IMR-90 (cell line): ENCODE data around the gene KCNQ5. TPM values are rescaled to one million over a fixed set of nuclear protein-coding genes. Genes with fewer than 3 reads are reported as not detected.

Experiments
- ATAC-seq: fragments of 200-7000 bp; cut with Tn5 transposase; 2 replicates; pipeline ENCODE4 v1.9.1; 2020; ENCODE audit warnings: low read depth, mild to moderate bottlenecking, moderate library complexity
- BruUV-seq: library from RNA; stranded (reverse); fragments of 400-500 nt; replicated peaks from 2 replicates; lab custom pipeline; 2021; lab: Mats Ljungman, UMichigan
- CTCF ChIA-PET: fragments of 300-600 bp; formaldehyde crosslinking; extraction: SDS; loops from one replicate; lab custom pipeline; 2021; ENCODE audit warnings: antibody characterized with exemption; lab: Yijun Ruan, JAX
- POLR2A ChIA-PET: fragments of 300-600 bp; sonication (Branson Sonifier 250); formaldehyde crosslinking; loops from one replicate; lab custom pipeline; 2022; ENCODE audit warnings: antibody characterized with exemption; ENCODE audit not compliant: unreplicated experiment; lab: Charles Lee
- DNase-seq: peaks from one replicate; pipeline ENCODE4 v3.0.0; 2013
- H2AFZ ChIP-seq: replicated peaks from 2 replicates; pipeline ENCODE3; 2013; ENCODE audit warnings: low read length, mild to moderate bottlenecking; ENCODE audit not compliant: poor library complexity
- H2AK5ac ChIP-seq: 2 replicates; pipeline ENCODE4 v1.6.1; 2013; ENCODE audit warnings: low read depth, low read length, inconsistent platforms
- H2AK9ac ChIP-seq: replicated peaks from 2 replicates; pipeline ENCODE3; 2013; ENCODE audit warnings: mild to moderate bottlenecking, low read depth, low read length, moderate library complexity; ENCODE audit not compliant: poor library complexity
- H2BK120ac ChIP-seq: 2 replicates; pipeline ENCODE4 v1.6.1; 2013; ENCODE audit warnings: low read depth, low read length, inconsistent platforms
- H2BK15ac ChIP-seq: 3 replicates; pipeline ENCODE4 v1.6.1; 2013; ENCODE audit warnings: low read depth, low read length, inconsistent platforms
- H2BK20ac ChIP-seq: 2 replicates; pipeline ENCODE4 v1.6.1; 2013; ENCODE audit warnings: low read depth, mild to moderate bottlenecking, inconsistent platforms, low read length, moderate library complexity
- H2BK5ac ChIP-seq: 2 replicates; pipeline ENCODE4 v1.6.1; 2013; ENCODE audit warnings: mild to moderate bottlenecking, low read depth, low read length, inconsistent platforms; ENCODE audit not compliant: poor library complexity, severe bottlenecking
- H3K14ac ChIP-seq: replicated peaks from 2 replicates; pipeline ENCODE4 v1.6.1; 2013; ENCODE audit warnings: low read depth, low read length, inconsistent platforms
- H3K18ac ChIP-seq: 2 replicates; pipeline ENCODE4 v1.6.1; 2013; ENCODE audit warnings: low read depth, low read length, control low read depth
- H3K23ac ChIP-seq: 2 replicates; pipeline ENCODE4 v1.6.1; 2013; ENCODE audit warnings: low read depth, low read length, inconsistent platforms
- H3K27ac ChIP-seq: 2 replicates; pipeline ENCODE4 v1.5.1; 2013; ENCODE audit warnings: mild to moderate bottlenecking, control low read depth, low read length; ENCODE audit not compliant: insufficient read depth
- H3K27me3 ChIP-seq: 2 replicates; pipeline ENCODE4 v1.6.1; 2013; ENCODE audit warnings: low read length; ENCODE audit not compliant: control insufficient read depth, insufficient read depth
- H3K36me3 ChIP-seq: 2 replicates; pipeline ENCODE4 v1.6.1; 2013; ENCODE audit warnings: low read length, mixed read lengths; ENCODE audit not compliant: control insufficient read depth, insufficient read depth
- H3K4ac ChIP-seq: 2 replicates; pipeline ENCODE4 v1.6.1; 2013; ENCODE audit warnings: low read depth, low read length, inconsistent platforms
- H3K4me1 ChIP-seq: 2 replicates; pipeline ENCODE4 v1.6.1; 2013; ENCODE audit warnings: low read length, mixed read lengths; ENCODE audit not compliant: control insufficient read depth, insufficient read depth
- H3K4me2 ChIP-seq: 2 replicates; pipeline ENCODE4 v1.6.1; 2013; ENCODE audit warnings: low read depth, mild to moderate bottlenecking, control low read depth, low read length, moderate library complexity
- H3K4me3 ChIP-seq: 2 replicates; pipeline ENCODE4 v1.5.1; 2013; ENCODE audit warnings: low read depth, mild to moderate bottlenecking, control low read depth, low read length, moderate library complexity; ENCODE audit not compliant: insufficient read depth
- H3K56ac ChIP-seq: 2 replicates; pipeline ENCODE4 v1.6.1; 2013; ENCODE audit warnings: low read length, inconsistent platforms; ENCODE audit not compliant: insufficient read depth; ENCODE audit errors: extremely low read depth
- H3K79me1 ChIP-seq, 2 experiments: 2 replicates each; pipeline ENCODE4 v1.6.1; 2013; ENCODE audit warnings: low read length in 2 of 2, inconsistent platforms in 1 of 2, low read depth in 1 of 2
- H3K9ac ChIP-seq: 2 replicates; pipeline ENCODE4 v1.6.1; 2013; ENCODE audit warnings: low read depth, low read length, control low read depth
- H3K9me1 ChIP-seq: 2 replicates; pipeline ENCODE4 v1.6.1; 2013; ENCODE audit warnings: low read length, inconsistent platforms; ENCODE audit not compliant: insufficient read depth
- H3K9me3 ChIP-seq: 2 replicates; pipeline ENCODE4 v1.6.1; 2013; ENCODE audit warnings: low read length; ENCODE audit not compliant: control insufficient read depth, insufficient read depth
- H4K20me1 ChIP-seq: 2 replicates; pipeline ENCODE4 v1.6.1; 2013; ENCODE audit warnings: low read length, inconsistent platforms; ENCODE audit not compliant: insufficient read depth
- H4K5ac ChIP-seq: 2 replicates; pipeline ENCODE4 v1.6.1; 2013; ENCODE audit warnings: mild to moderate bottlenecking, low read depth, low read length, control low read depth
- H4K8ac ChIP-seq, 2 experiments: 2 replicates each; pipeline ENCODE4 v1.6.1; 2013; ENCODE audit warnings: low read depth in 2 of 2, low read length in 2 of 2, control low read depth in 1 of 2, inconsistent platforms in 1 of 2
- H4K91ac ChIP-seq: 2 replicates; pipeline ENCODE4 v1.6.1; 2013; ENCODE audit warnings: low read depth, low read length, inconsistent platforms; ENCODE audit not compliant: insufficient read depth
- BHLHE40 ChIP-seq: fragments of 150-350 bp; IDR thresholded peaks from 2 replicates; pipeline ENCODE4 v1.6.1; 2016; ENCODE audit warnings: mild to moderate bottlenecking, low read depth, low read length
- CEBPB ChIP-seq: IDR thresholded peaks from 2 replicates; pipeline ENCODE4 v1.6.1; 2012; ENCODE audit warnings: low read depth, low read length, improper control_type of control experiment
- CHD1 ChIP-seq: IDR thresholded peaks from 2 replicates; pipeline ENCODE4 v1.6.1; 2012; ENCODE audit warnings: low read depth, low read length, improper control_type of control experiment
- FOS ChIP-seq: fragments of 150-350 bp; IDR thresholded peaks from 2 replicates; pipeline ENCODE4 v1.6.1; 2016; ENCODE audit warnings: low read depth, low read length
- MAFK ChIP-seq: IDR thresholded peaks from 2 replicates; pipeline ENCODE4 v1.6.1; 2012; ENCODE audit warnings: low read depth, low read length, improper control_type of control experiment
- MAZ ChIP-seq: IDR thresholded peaks from 2 replicates; pipeline ENCODE4 v1.6.1; 2012; ENCODE audit warnings: low read depth, mild to moderate bottlenecking, low read length, improper control_type of control experiment, moderate library complexity, borderline replicate concordance
- MXI1 ChIP-seq: IDR thresholded peaks from 2 replicates; pipeline ENCODE4 v1.6.1; 2012; ENCODE audit warnings: low read depth, mild to moderate bottlenecking, low read length, moderate library complexity, borderline replicate concordance
- NFE2L2 ChIP-seq: fragments of 150-350 bp; IDR thresholded peaks from 2 replicates; pipeline ENCODE4 v1.6.1; 2016; ENCODE audit warnings: low read depth, mild to moderate bottlenecking, low read length
- POLR2A ChIP-seq: IDR thresholded peaks from 2 replicates; pipeline ENCODE4 v1.6.1; 2012; ENCODE audit warnings: mild to moderate bottlenecking, low read depth, low read length
- RAD21 ChIP-seq: IDR thresholded peaks from 2 replicates; pipeline ENCODE4 v1.6.1; 2012; ENCODE audit warnings: low read length, improper control_type of control experiment
- RCOR1 ChIP-seq: IDR thresholded peaks from 2 replicates; pipeline ENCODE4 v1.6.1; 2012; ENCODE audit warnings: mild to moderate bottlenecking, low read length, improper control_type of control experiment; ENCODE audit not compliant: insufficient replicate concordance
- RFX5 ChIP-seq: IDR thresholded peaks from 2 replicates; pipeline ENCODE4 v1.8.0; 2012; ENCODE audit warnings: low read depth, mild to moderate bottlenecking, low read length, moderate library complexity
- SMC3 ChIP-seq: fragments of 150-350 bp; IDR thresholded peaks from 2 replicates; pipeline ENCODE4 v1.6.1; 2016; ENCODE audit warnings: low read depth, mild to moderate bottlenecking, antibody characterized with exemption, low read length, moderate library complexity
- WGBS, 2 experiments: methylation state at CpG; one replicate each; pipeline versions ENCODE4 v1.1.5 to v1.1.7; 2013; ENCODE audit warnings: missing lambda C conversion rate in 2 of 2; ENCODE audit not compliant: insufficient read length in 1 of 2; ENCODE audit errors: extremely low coverage in 2 of 2; 5-methylcytosine and 5-hydroxymethylcytosine counted together
- dilution Hi-C: fragments of 300-500 bp; cut with HindIII; formaldehyde crosslinking; loops from one replicate; pipeline ENCODE4 v1.14.3; 2018; ENCODE audit warnings: low sequenced_read_pairs; ENCODE audit not compliant: unreplicated experiment
- in situ Hi-C: fragments of 300-500 bp; cut with MboI; formaldehyde crosslinking; loops from 3 replicates; pipeline ENCODE4 v1.14.3; 2019; ENCODE audit warnings: low sequenced_read_pairs, inconsistent platforms, mixed read lengths
- intact Hi-C: fragments of 100-400 bp; cut with micrococcal nuclease; formaldehyde crosslinking; loops from 2 replicates; pipeline ENCODE4 v1.10.0; 2022
- polyA plus RNA-seq, 3 experiments: library from polyadenylated mRNA; depleted of rRNA; stranded (reverse); fragments of >200 nt; gene quantifications; 2 replicates each; pipeline ENCODE4 v1.2.3, GENCODE V29; 2012; ENCODE audit warnings: low replicate concordance in 1 of 3
- total RNA-seq: library from RNA; depleted of rRNA; stranded (reverse); fragments of >200 nt; gene quantifications from 2 replicates; pipeline ENCODE4 v1.2.3, GENCODE V29; 2012
- TF ChIP-seq, protein P1 (sequence below): fragments of 150-350 bp; IDR thresholded peaks from 2 replicates; pipeline ENCODE4 v1.6.1; 2017; ENCODE audit warnings: mild to moderate bottlenecking, antibody characterized with exemption, low read length, low read depth
- TF ChIP-seq, protein P2 (sequence below): fragments of 150-350 bp; IDR thresholded peaks from 2 replicates; pipeline ENCODE4 v1.6.1; 2016; ENCODE audit warnings: low read depth, mild to moderate bottlenecking, low read length, moderate library complexity, borderline replicate concordance
- TF ChIP-seq, protein P3 (sequence below): conservative IDR thresholded peaks from 2 replicates; pipeline ENCODE4 v1.5.1; 2012; ENCODE audit warnings: mild to moderate bottlenecking, low read depth, low read length, improper control_type of control experiment

Gene KCNQ5
- total and polyA plus RNA-seq, 2 of the 4 experiments (the other 2 are of a cell fraction) = 0.75 to 1.3 TPM

DNA sequence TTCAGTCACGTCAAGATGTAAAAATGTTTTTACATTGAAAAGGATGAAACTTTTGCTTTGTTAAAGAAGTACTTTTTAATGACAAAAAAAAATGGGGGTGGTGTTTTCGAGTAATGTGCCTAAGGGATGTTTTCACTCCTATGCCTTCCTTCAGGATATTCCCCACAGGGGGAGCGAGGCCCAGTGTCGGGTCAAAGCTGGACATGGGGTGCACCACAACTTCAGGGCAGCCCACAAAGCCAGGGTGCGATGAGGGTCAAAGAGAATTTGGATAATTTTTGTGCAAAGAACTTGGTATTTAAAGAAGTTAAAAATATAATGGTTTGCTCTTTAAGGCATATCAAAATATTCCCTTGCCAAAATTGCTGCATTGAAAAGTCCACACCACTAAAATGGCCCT, 247.8 kb downstream of the KCNQ5 start:
- dilution Hi-C loops = no loop called here
- BruUV-seq = no TSS peak
- no peak for TF ChIP-seq BHLHE40
- TF ChIP-seq RFX5 = no peak
- TF ChIP-seq RAD21 = no peak
- no peak for TF ChIP-seq POLR2A
- no peak for TF ChIP-seq MAFK
- TF ChIP-seq, protein P1, sequence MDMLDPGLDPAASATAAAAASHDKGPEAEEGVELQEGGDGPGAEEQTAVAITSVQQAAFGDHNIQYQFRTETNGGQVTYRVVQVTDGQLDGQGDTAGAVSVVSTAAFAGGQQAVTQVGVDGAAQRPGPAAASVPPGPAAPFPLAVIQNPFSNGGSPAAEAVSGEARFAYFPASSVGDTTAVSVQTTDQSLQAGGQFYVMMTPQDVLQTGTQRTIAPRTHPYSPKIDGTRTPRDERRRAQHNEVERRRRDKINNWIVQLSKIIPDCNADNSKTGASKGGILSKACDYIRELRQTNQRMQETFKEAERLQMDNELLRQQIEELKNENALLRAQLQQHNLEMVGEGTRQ = no peak
- no peak for TF ChIP-seq SMC3
- TF ChIP-seq, protein P2, sequence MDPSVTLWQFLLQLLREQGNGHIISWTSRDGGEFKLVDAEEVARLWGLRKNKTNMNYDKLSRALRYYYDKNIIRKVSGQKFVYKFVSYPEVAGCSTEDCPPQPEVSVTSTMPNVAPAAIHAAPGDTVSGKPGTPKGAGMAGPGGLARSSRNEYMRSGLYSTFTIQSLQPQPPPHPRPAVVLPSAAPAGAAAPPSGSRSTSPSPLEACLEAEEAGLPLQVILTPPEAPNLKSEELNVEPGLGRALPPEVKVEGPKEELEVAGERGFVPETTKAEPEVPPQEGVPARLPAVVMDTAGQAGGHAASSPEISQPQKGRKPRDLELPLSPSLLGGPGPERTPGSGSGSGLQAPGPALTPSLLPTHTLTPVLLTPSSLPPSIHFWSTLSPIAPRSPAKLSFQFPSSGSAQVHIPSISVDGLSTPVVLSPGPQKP = no peak
- no peak for TF ChIP-seq MAZ
- TF ChIP-seq NFE2L2 = no peak
- no peak for TF ChIP-seq CEBPB
- TF ChIP-seq MXI1 = no peak
- no peak for TF ChIP-seq RCOR1
- TF ChIP-seq, protein P3, sequence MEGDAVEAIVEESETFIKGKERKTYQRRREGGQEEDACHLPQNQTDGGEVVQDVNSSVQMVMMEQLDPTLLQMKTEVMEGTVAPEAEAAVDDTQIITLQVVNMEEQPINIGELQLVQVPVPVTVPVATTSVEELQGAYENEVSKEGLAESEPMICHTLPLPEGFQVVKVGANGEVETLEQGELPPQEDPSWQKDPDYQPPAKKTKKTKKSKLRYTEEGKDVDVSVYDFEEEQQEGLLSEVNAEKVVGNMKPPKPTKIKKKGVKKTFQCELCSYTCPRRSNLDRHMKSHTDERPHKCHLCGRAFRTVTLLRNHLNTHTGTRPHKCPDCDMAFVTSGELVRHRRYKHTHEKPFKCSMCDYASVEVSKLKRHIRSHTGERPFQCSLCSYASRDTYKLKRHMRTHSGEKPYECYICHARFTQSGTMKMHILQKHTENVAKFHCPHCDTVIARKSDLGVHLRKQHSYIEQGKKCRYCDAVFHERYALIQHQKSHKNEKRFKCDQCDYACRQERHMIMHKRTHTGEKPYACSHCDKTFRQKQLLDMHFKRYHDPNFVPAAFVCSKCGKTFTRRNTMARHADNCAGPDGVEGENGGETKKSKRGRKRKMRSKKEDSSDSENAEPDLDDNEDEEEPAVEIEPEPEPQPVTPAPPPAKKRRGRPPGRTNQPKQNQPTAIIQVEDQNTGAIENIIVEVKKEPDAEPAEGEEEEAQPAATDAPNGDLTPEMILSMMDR = no peak
- TF ChIP-seq FOS = no peak
- no peak for TF ChIP-seq CHD1
- CTCF ChIA-PET = interaction anchor here (0.7 kb wide), 1 partner anchor 24 kb away, joined by 3 read pairs; no protein-coding TSS in a partner anchor
- no peak overlapping the region for H2BK20ac ChIP-seq
- POLR2A ChIA-PET = no interaction called here
- H3K27me3 ChIP-seq = no peaks in the 10 kb centered on the region
- in situ Hi-C loops = no loop called here
- peaks cover 2% of the 10 kb centered on the region; the same call in 1 of the 2 replicates for H3K4me1 ChIP-seq
- intact Hi-C loops = no loop called here
- no peak overlapping the region for H3K4me3 ChIP-seq
- no peaks in the 10 kb centered on the region for H3K36me3 ChIP-seq
- no peak overlapping the region for H3K18ac ChIP-seq
- no peak overlapping the region for H3K4me2 ChIP-seq
- ATAC-seq = no peak
- no peak overlapping the region for H3K14ac ChIP-seq
- H4K8ac ChIP-seq = no peak overlapping the region
- H2AK9ac ChIP-seq = no peak overlapping the region
- no peak overlapping the region for H4K5ac ChIP-seq
- H3K4ac ChIP-seq = no peak overlapping the region
- no CpG with 5 or more reads among the region's 5 CpGs for WGBS, 2 experiments
- H4K91ac ChIP-seq = no peak overlapping the region
- no peak overlapping the region for H2BK5ac ChIP-seq
- no peak overlapping the region for H2BK15ac ChIP-seq
- no peaks in the 10 kb centered on the region for H3K9me3 ChIP-seq
- DNase-seq = no peak
- no peak overlapping the region for H2BK120ac ChIP-seq
- H3K79me1 ChIP-seq = no peaks in the 10 kb centered on the region
- H3K23ac ChIP-seq = no peak overlapping the region
- H2AK5ac ChIP-seq = no peak overlapping the region
- peaks cover 4% of the 10 kb centered on the region; the same call in 1 of the 2 replicates for H3K9me1 ChIP-seq
- no peak overlapping the region for H3K9ac ChIP-seq
- no peaks in the 10 kb centered on the region for H4K20me1 ChIP-seq
- H2AFZ ChIP-seq = no peak overlapping the region
- no peak overlapping the region for H3K27ac ChIP-seq
- H3K56ac ChIP-seq = no peak overlapping the region
